Liver (tissue), 3 donors: ENCODE data around the gene KCNQ1.

Experiments
- FOXA1 ChIP-seq: IDR thresholded peaks from 2 replicates; pipeline ENCODE4 v1.6.1; 2016; ENCODE audit warnings: antibody characterized with exemption
- GABPA ChIP-seq, 2 donors: IDR thresholded peaks in 1 of 2; conservative IDR thresholded peaks in 1 of 2; 2 replicates each; pipeline ENCODE4 v1.6.1; 2016; ENCODE audit warnings: antibody characterized with exemption in 2 of 2, mild to moderate bottlenecking in 1 of 2, moderate library complexity in 1 of 2
- JUND ChIP-seq, 2 donors: IDR thresholded peaks; 2 replicates each; pipeline ENCODE4 v1.6.1; 2016; ENCODE audit warnings: antibody characterized with exemption in 2 of 2
- RAD21 ChIP-seq, 2 donors: IDR thresholded peaks; 2 replicates each; pipeline ENCODE4 v1.6.1; 2016; ENCODE audit warnings: antibody characterized with exemption in 2 of 2, mild to moderate bottlenecking in 2 of 2
- RXRA ChIP-seq, 2 donors: IDR thresholded peaks; 2 replicates each; pipeline ENCODE4 v1.6.1; 2017 to 2018; ENCODE audit warnings: antibody characterized with exemption in 2 of 2, mild to moderate bottlenecking in 1 of 2
- SP1 ChIP-seq: IDR thresholded peaks from 2 replicates; pipeline ENCODE4 v1.6.1; 2018; ENCODE audit warnings: antibody characterized with exemption, mild to moderate bottlenecking
- YY1 ChIP-seq: IDR thresholded peaks from 2 replicates; pipeline ENCODE4 v1.6.1; 2016; ENCODE audit warnings: antibody characterized with exemption, mild to moderate bottlenecking
- TF ChIP-seq, protein P1 (sequence below): IDR thresholded peaks from 2 replicates; pipeline ENCODE4 v1.6.1; 2016; ENCODE audit warnings: antibody characterized with exemption
- TF ChIP-seq, protein P2 (sequence below): fragments of 150-350 bp; IDR thresholded peaks from 2 replicates; pipeline ENCODE4 v1.5.1; 2017; ENCODE audit warnings: improper control_type of control experiment, low read depth, low read length; ENCODE audit not compliant: missing input control
- TF ChIP-seq, protein P3 (sequence below): IDR thresholded peaks from 2 replicates; pipeline ENCODE4 v1.6.1; 2016; ENCODE audit warnings: antibody characterized with exemption
- TF ChIP-seq, protein P4 (sequence below): IDR thresholded peaks from 2 replicates; pipeline ENCODE4 v1.6.1; 2016; ENCODE audit warnings: antibody characterized with exemption, mild to moderate bottlenecking
- donor health status: healthy.
- donor health status: healthy.

DNA sequence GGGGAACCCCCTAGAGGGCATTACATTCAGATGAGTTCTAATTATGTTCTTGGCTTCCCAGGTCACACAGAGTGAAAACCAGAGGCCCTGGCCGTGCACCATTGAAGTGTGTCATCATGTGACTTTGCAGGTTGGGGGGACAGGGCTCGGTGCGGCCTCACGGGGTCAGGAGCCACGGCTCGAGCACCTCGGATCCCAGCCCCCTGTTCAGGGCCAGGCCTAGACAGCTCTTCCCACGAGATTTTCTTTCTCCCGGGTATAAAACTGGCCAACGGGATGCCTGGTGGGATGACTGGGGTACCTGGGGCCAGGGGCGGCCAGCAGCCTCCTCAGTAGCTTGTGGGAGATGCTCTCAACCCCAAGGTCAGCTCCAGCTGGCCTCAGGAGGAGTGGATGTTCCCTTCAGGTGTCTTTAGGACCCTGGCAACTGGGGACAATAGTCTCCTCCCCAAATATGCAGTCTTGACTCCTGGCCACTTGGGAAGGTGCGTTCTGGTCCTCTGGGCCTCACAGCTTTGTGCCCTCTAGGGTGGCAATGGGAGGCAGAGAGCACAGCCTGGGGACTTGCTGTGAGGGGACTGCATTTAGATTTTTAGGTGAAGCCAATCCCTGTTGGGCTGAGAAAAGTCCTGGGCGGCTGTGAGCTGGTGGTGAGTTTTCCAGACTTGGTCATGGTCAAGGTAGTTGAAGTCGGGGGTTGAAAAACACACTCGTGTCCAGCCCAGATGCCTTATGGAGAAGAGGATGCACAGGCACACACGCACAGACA lies 95.6 kb downstream of the KCNQ1 start:
- TF ChIP-seq, protein P1, sequence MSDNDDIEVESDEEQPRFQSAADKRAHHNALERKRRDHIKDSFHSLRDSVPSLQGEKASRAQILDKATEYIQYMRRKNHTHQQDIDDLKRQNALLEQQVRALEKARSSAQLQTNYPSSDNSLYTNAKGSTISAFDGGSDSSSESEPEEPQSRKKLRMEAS, result no peak
- TF ChIP-seq, protein P2, sequence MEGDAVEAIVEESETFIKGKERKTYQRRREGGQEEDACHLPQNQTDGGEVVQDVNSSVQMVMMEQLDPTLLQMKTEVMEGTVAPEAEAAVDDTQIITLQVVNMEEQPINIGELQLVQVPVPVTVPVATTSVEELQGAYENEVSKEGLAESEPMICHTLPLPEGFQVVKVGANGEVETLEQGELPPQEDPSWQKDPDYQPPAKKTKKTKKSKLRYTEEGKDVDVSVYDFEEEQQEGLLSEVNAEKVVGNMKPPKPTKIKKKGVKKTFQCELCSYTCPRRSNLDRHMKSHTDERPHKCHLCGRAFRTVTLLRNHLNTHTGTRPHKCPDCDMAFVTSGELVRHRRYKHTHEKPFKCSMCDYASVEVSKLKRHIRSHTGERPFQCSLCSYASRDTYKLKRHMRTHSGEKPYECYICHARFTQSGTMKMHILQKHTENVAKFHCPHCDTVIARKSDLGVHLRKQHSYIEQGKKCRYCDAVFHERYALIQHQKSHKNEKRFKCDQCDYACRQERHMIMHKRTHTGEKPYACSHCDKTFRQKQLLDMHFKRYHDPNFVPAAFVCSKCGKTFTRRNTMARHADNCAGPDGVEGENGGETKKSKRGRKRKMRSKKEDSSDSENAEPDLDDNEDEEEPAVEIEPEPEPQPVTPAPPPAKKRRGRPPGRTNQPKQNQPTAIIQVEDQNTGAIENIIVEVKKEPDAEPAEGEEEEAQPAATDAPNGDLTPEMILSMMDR, result no peak
- TF ChIP-seq FOXA1 (no peak), YY1 (no peak), JUND (IDR thresholded peaks at IDR 0.05) (no peak), RAD21 (IDR thresholded peaks at IDR 0.05) (no peak), GABPA (IDR thresholded peaks at IDR 0.05 in 1 of 2, conservative IDR thresholded peaks at IDR 0.05 in 1 of 2) (no peak), SP1 (no peak), RXRA (IDR thresholded peaks at IDR 0.05) (no peak)
- TF ChIP-seq, protein P3, sequence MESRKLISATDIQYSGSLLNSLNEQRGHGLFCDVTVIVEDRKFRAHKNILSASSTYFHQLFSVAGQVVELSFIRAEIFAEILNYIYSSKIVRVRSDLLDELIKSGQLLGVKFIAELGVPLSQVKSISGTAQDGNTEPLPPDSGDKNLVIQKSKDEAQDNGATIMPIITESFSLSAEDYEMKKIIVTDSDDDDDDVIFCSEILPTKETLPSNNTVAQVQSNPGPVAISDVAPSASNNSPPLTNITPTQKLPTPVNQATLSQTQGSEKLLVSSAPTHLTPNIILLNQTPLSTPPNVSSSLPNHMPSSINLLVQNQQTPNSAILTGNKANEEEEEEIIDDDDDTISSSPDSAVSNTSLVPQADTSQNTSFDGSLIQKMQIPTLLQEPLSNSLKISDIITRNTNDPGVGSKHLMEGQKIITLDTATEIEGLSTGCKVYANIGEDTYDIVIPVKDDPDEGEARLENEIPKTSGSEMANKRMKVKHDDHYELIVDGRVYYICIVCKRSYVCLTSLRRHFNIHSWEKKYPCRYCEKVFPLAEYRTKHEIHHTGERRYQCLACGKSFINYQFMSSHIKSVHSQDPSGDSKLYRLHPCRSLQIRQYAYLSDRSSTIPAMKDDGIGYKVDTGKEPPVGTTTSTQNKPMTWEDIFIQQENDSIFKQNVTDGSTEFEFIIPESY, result no peak
- TF ChIP-seq, protein P4, sequence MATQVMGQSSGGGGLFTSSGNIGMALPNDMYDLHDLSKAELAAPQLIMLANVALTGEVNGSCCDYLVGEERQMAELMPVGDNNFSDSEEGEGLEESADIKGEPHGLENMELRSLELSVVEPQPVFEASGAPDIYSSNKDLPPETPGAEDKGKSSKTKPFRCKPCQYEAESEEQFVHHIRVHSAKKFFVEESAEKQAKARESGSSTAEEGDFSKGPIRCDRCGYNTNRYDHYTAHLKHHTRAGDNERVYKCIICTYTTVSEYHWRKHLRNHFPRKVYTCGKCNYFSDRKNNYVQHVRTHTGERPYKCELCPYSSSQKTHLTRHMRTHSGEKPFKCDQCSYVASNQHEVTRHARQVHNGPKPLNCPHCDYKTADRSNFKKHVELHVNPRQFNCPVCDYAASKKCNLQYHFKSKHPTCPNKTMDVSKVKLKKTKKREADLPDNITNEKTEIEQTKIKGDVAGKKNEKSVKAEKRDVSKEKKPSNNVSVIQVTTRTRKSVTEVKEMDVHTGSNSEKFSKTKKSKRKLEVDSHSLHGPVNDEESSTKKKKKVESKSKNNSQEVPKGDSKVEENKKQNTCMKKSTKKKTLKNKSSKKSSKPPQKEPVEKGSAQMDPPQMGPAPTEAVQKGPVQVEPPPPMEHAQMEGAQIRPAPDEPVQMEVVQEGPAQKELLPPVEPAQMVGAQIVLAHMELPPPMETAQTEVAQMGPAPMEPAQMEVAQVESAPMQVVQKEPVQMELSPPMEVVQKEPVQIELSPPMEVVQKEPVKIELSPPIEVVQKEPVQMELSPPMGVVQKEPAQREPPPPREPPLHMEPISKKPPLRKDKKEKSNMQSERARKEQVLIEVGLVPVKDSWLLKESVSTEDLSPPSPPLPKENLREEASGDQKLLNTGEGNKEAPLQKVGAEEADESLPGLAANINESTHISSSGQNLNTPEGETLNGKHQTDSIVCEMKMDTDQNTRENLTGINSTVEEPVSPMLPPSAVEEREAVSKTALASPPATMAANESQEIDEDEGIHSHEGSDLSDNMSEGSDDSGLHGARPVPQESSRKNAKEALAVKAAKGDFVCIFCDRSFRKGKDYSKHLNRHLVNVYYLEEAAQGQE, result no peak
